GM23338 (cell line): Measurements from ENCODE around the gene POLR2L. TPM values are rescaled to one million over a fixed set of nuclear protein-coding genes. Genes with fewer than 3 reads are reported as not detected.

ENCODE experiments used
- ATAC-seq: fragments of 200-7000 bp; cut with Tn5 transposase; 3 replicates; pipeline ENCODE4 v1.9.1; 2020
- DNase-seq: peaks from one replicate; pipeline ENCODE4 v3.0.0-alpha.2; 2015; ENCODE audit warnings: low spot score
- H2AFZ ChIP-seq: fragments of 200-600 bp; sonication (generic); 2 replicates; pipeline ENCODE4 v1.8.0; 2016; ENCODE audit warnings: antibody characterized with exemption, mild to moderate bottlenecking, moderate library complexity
- H3F3A ChIP-seq: fragments of 200-600 bp; sonication (generic); replicated peaks from 2 replicates; pipeline ENCODE4 v1.8.0; 2017; ENCODE audit warnings: antibody characterized with exemption, mixed run types, low read depth
- H3K27ac ChIP-seq: fragments of 200-600 bp; sonication (generic); 2 replicates; pipeline ENCODE4 v1.6.1; 2016; ENCODE audit warnings: low read depth
- H3K27me3 ChIP-seq: fragments of 200-600 bp; sonication (generic); 2 replicates; pipeline ENCODE4 v1.8.0; 2016; ENCODE audit warnings: mild to moderate bottlenecking, mixed run types, moderate library complexity; ENCODE audit not compliant: insufficient read depth
- H3K36me3 ChIP-seq: fragments of 200-600 bp; sonication (generic); 2 replicates; pipeline ENCODE4 v1.8.0; 2016; ENCODE audit warnings: mild to moderate bottlenecking; ENCODE audit not compliant: insufficient read depth
- H3K4me1 ChIP-seq: fragments of 200-600 bp; sonication (generic); 2 replicates; pipeline ENCODE4 v1.8.0; 2016; ENCODE audit warnings: mild to moderate bottlenecking, moderate library complexity; ENCODE audit not compliant: insufficient read depth
- H3K4me2 ChIP-seq: fragments of 200-600 bp; sonication (generic); 2 replicates; pipeline ENCODE4 v1.7.1; 2017; ENCODE audit warnings: mixed run types
- H3K4me3 ChIP-seq: fragments of 200-600 bp; sonication (generic); 2 replicates; pipeline ENCODE4 v1.6.1; 2016; ENCODE audit warnings: mixed run types
- H3K79me2 ChIP-seq: fragments of 200-600 bp; sonication (generic); replicated peaks from 2 replicates; pipeline ENCODE4 v1.8.0; 2017; ENCODE audit warnings: mild to moderate bottlenecking; ENCODE audit not compliant: insufficient read depth
- H3K9me2 ChIP-seq: fragments of 200-600 bp; sonication (generic); 2 replicates; pipeline ENCODE4 v1.8.0; 2017; ENCODE audit not compliant: insufficient read depth
- H4K20me1 ChIP-seq: fragments of 200-600 bp; sonication (generic); replicated peaks from 2 replicates; pipeline ENCODE4 v1.8.0; 2017; ENCODE audit warnings: mild to moderate bottlenecking; ENCODE audit not compliant: insufficient read depth
- H3K27ac Mint-ChIP-seq: 2 replicates; pipeline ENCODE4 v1.8.0; 2020; ENCODE audit warnings: inconsistent platforms, mild to moderate bottlenecking, moderate library complexity, mixed read lengths
- H3K27me3 Mint-ChIP-seq: 3 replicates; pipeline ENCODE4 v1.8.0; 2022; ENCODE audit warnings: low read depth, mild to moderate bottlenecking, moderate library complexity, mixed read lengths, inconsistent platforms; ENCODE audit not compliant: insufficient read depth, poor library complexity
- H3K36me3 Mint-ChIP-seq: 3 replicates; pipeline ENCODE4 v1.8.0; 2021; ENCODE audit warnings: low read depth, mild to moderate bottlenecking, inconsistent platforms, moderate library complexity, mixed read lengths
- H3K4me1 Mint-ChIP-seq: 3 replicates; pipeline ENCODE4 v1.8.0; 2020; ENCODE audit warnings: mild to moderate bottlenecking, inconsistent platforms, mixed read lengths
- H3K4me3 Mint-ChIP-seq: 3 replicates; pipeline ENCODE4 v1.8.0; 2021; ENCODE audit warnings: moderate library complexity, mild to moderate bottlenecking, inconsistent platforms, mixed read lengths
- H3K9me3 Mint-ChIP-seq: 3 replicates; pipeline ENCODE4 v1.8.0; 2020; ENCODE audit warnings: moderate library complexity, mild to moderate bottlenecking, inconsistent platforms, mixed read lengths
- CREB1 ChIP-seq: fragments of 250-450 bp; sonication (Bioruptor Pico); IDR thresholded peaks from 2 replicates; pipeline ENCODE4 v1.5.0; 2020; ENCODE audit warnings: low read depth, mild to moderate bottlenecking, moderate library complexity
- CTCF ChIP-seq, 2 experiments: fragments of 200-600 bp in 1 of 2; sonication (generic) in 1 of 2; conservative IDR thresholded peaks; 2 replicates each; pipeline versions ENCODE4 v1.5.1 to v1.6.1; 2016 to 2017; ENCODE audit warnings: antibody characterized with exemption in 2 of 2, low read depth in 2 of 2, mild to moderate bottlenecking in 2 of 2, moderate library complexity in 1 of 2
- ETS1 ChIP-seq: IDR thresholded peaks from 2 replicates; pipeline ENCODE4 v1.6.1; 2016; ENCODE audit warnings: antibody characterized with exemption
- EZH2 ChIP-seq: fragments of 200-600 bp; sonication (generic); IDR thresholded peaks from one replicate; pipeline ENCODE4 v1.8.0; 2017; ENCODE audit warnings: antibody characterized with exemption, mild to moderate bottlenecking, low read depth; ENCODE audit not compliant: unreplicated experiment
- NANOG ChIP-seq: IDR thresholded peaks from 2 replicates; pipeline ENCODE4 v1.6.1; 2016; ENCODE audit warnings: antibody characterized with exemption, borderline replicate concordance
- POLR2AphosphoS5 ChIP-seq: IDR thresholded peaks from 2 replicates; pipeline ENCODE4 v1.6.1; 2016; ENCODE audit warnings: antibody characterized with exemption, low read depth
- REST ChIP-seq: IDR thresholded peaks from one replicate; pipeline ENCODE4 v1.6.1; 2018; ENCODE audit warnings: antibody characterized with exemption; ENCODE audit not compliant: unreplicated experiment
- ZNF331 ChIP-seq: fragments of 250-450 bp; sonication (Bioruptor Pico); IDR thresholded peaks from 2 replicates; pipeline ENCODE4 v1.5.0; 2020; ENCODE audit warnings: low read depth, mild to moderate bottlenecking, moderate library complexity
- ZNF462 ChIP-seq: fragments of 250-450 bp; sonication (Bioruptor Pico); IDR thresholded peaks from 2 replicates; pipeline ENCODE4 v1.5.0; 2020; ENCODE audit warnings: mild to moderate bottlenecking, moderate library complexity
- polyA plus RNA-seq: library from polyadenylated mRNA; unstranded; fragments of >200 nt; fragmentation: Nextera tagmentation; extraction: Ambion mirVana; gene quantifications from 2 replicates; pipeline ENCODE4 v1.2.1, GENCODE V29; 2016
- total RNA-seq: library from RNA; depleted of rRNA; stranded (reverse); fragments of >200 nt; shearing (Covaris generic); gene quantifications from 2 replicates; pipeline ENCODE4 v1.2.3, GENCODE V29; 2014

POLR2L gene
- total and polyA plus RNA-seq, 2 experiments from 2014 or later: 32.2 to 369 TPM

GRCh38 chr11:793556-793955, 48.8 kb downstream of the POLR2L start (continued):
- TF ChIP-seq ZNF462 (no peak), ZNF331 (no peak)

GRCh38 chr11:792873-793272, 49.5 kb downstream of the POLR2L start:
- Histone ChIP-seq H3K36me3 (no peaks in the 10 kb centered on the region), H3K79me2 (no peaks in the 10 kb centered on the region; the same call in 1 of the 2 replicates), H3K4me2 (no peak overlapping the region), H3K27me3 (no peaks in the 10 kb centered on the region), H3F3A (peaks cover 16% of the 10 kb centered on the region), H4K20me1 (peaks cover 3% of the 10 kb centered on the region; the same call in 1 of the 2 replicates), H3K4me3 (no peak overlapping the region), H3K27ac (no peak overlapping the region), H3K4me1 (peaks cover 23% of the 10 kb centered on the region; the same call in 1 of the 2 replicates), H2AFZ (no peak overlapping the region), H3K9me2 (no peaks in the 10 kb centered on the region)
- no peak overlapping the region for H3K27ac Mint-ChIP-seq
- peaks cover 6% of the 10 kb centered on the region; the same call in 1 of the 3 replicates for H3K36me3 Mint-ChIP-seq
- DNase-seq (no peak), ATAC-seq (no peak)
- H3K27me3 Mint-ChIP-seq: peaks cover 15% of the 10 kb centered on the region
- no peaks in the 10 kb centered on the region for H3K9me3 Mint-ChIP-seq
- peaks cover 30% of the 10 kb centered on the region for H3K4me1 Mint-ChIP-seq
- H3K4me3 Mint-ChIP-seq: no peak overlapping the region
- TF ChIP-seq CTCF (conservative IDR thresholded peaks at IDR 0.05; ENCODE audit: low read depth in 2 of 2) (no peak), ETS1 (no peak), CREB1 (no peak), ZNF331 (no peak), EZH2 (no peak), NANOG (no peak), REST (no peak), POLR2AphosphoS5 (no peak)
